IPS DF 6.9 (cell line): Measurements from ENCODE around the gene STRADA.

Source experiments
- DNase-seq: peaks from one replicate; pipeline ENCODE4 v3.0.0-alpha.2; 2013; ENCODE audit warnings: low read depth, low spot score
- H3K27ac ChIP-seq: one replicate; pipeline ENCODE4 v1.5.1; 2013; ENCODE audit warnings: low read length, control low read depth
- H3K27me3 ChIP-seq: 2 replicates; pipeline ENCODE4 v1.6.1; 2013; ENCODE audit warnings: mild to moderate bottlenecking, low read length; ENCODE audit not compliant: control insufficient read depth, insufficient read depth
- H3K36me3 ChIP-seq: 2 replicates; pipeline ENCODE4 v1.6.1; 2013; ENCODE audit warnings: low read length; ENCODE audit not compliant: control insufficient read depth, insufficient read depth
- H3K4me1 ChIP-seq: 2 replicates; pipeline ENCODE4 v1.6.1; 2013; ENCODE audit warnings: low read length; ENCODE audit not compliant: control insufficient read depth, insufficient read depth
- H3K4me3 ChIP-seq: 2 replicates; pipeline ENCODE4 v1.5.1; 2013; ENCODE audit warnings: mild to moderate bottlenecking, low read length
- H3K9me3 ChIP-seq: 2 replicates; pipeline ENCODE4 v1.6.1; 2013; ENCODE audit warnings: low read length, inconsistent platforms; ENCODE audit not compliant: control insufficient read depth, insufficient read depth
- WGBS: extraction: QIAGEN DNeasy Blood & Tissue Kit; methylation state at CpG from one replicate; pipeline ENCODE4 v1.1.7; 2013; ENCODE audit warnings: mixed read lengths, missing lambda C conversion rate; ENCODE audit not compliant: insufficient read length, insufficient coverage; 5-methylcytosine and 5-hydroxymethylcytosine counted together

STRADA gene

GRCh38 chr17:63774141-63774968 is 32.8 kb upstream of the STRADA start, which contains the start of gene DDX42:
Gene DDX42, plus strand, starts transcription at chr17:63774170. Its CDS starts 12,880 bp downstream, at chr17:63787050.
- Histone ChIP-seq H3K9me3 (no peaks in the 10 kb centered on the region), H3K4me1 (no peaks in the 10 kb centered on the region), H3K27ac (no peak within 1 kb of the TSS), H3K36me3 (peaks cover 3% of the 10 kb centered on the region; the same call in 1 of the 2 replicates), H3K4me3 (peak within 1 kb of the TSS; percentile 99), H3K27me3 (no peaks in the 10 kb centered on the region)
- DNase-seq: peak; percentile 5
- WGBS: no CpG with 5 or more reads among the region's 67 CpGs

- peak; percentile 99 for DNase-seq
- H3K36me3 ChIP-seq: peaks cover 3% of the 10 kb centered on the region; the same call in 1 of the 2 replicates
- no peak within 1 kb of the TSS for H3K27ac ChIP-seq
- H3K27me3 ChIP-seq: no peaks in the 10 kb centered on the region
- WGBS: no CpG with 5 or more reads among the region's 74 CpGs
- no peaks in the 10 kb centered on the region for H3K9me3 ChIP-seq
- no peaks in the 10 kb centered on the region for H3K4me1 ChIP-seq
- peak within 1 kb of the TSS; percentile 99 for H3K4me3 ChIP-seq
Measured at GRCh38 chr17:63773272-63774140, 31.9 kb upstream of the STRADA start, which contains the start of gene CCDC47. Gene CCDC47, minus strand, starts transcription at chr17:63773597. Its CDS starts 7,422 bp downstream, at chr17:63766175.

- no peak for DNase-seq
- Histone ChIP-seq H3K4me3 (peak overlapping the region; percentile 54), H3K36me3 (no peaks in the 10 kb centered on the region), H3K27me3 (no peaks in the 10 kb centered on the region), H3K4me1 (no peaks in the 10 kb centered on the region), H3K9me3 (no peaks in the 10 kb centered on the region), H3K27ac (no peak overlapping the region)
- WGBS: no CpG with 5 or more reads among the region's 7 CpGs
Measured at GRCh38 chr17:63772801-63773271, 31.2 kb upstream of the STRADA start.

- Histone ChIP-seq H3K4me3 (no peak overlapping the region), H3K27ac (no peak overlapping the region), H3K36me3 (no peaks in the 10 kb centered on the region; the same call in 1 of the 2 replicates), H3K4me1 (no peaks in the 10 kb centered on the region), H3K9me3 (no peaks in the 10 kb centered on the region), H3K27me3 (no peaks in the 10 kb centered on the region)
- WGBS: no CpG with 5 or more reads among the region's 7 CpGs
- DNase-seq: no peak
Measured at GRCh38 chr17:63768433-63768832, 26.8 kb upstream of the STRADA start.

GRCh38 chr17:63766754-63767153 is 25.2 kb upstream of the STRADA start:
- Histone ChIP-seq H3K4me3 (no peak overlapping the region), H3K9me3 (no peaks in the 10 kb centered on the region), H3K4me1 (no peaks in the 10 kb centered on the region), H3K36me3 (peaks cover 2% of the 10 kb centered on the region; the same call in 1 of the 2 replicates), H3K27ac (no peak overlapping the region), H3K27me3 (no peaks in the 10 kb centered on the region)
- no peak for DNase-seq

GRCh38 chr17:63764716-63765115 is 23.1 kb upstream of the STRADA start:
- no peaks in the 10 kb centered on the region for H3K27me3 ChIP-seq
- no peaks in the 10 kb centered on the region for H3K4me1 ChIP-seq
- no peak for DNase-seq
- H3K27ac ChIP-seq: no peak overlapping the region
- H3K9me3 ChIP-seq: no peaks in the 10 kb centered on the region
- WGBS: no CpG with 5 or more reads among the region's 4 CpGs
- H3K36me3 ChIP-seq: peaks cover 2% of the 10 kb centered on the region; the same call in 1 of the 2 replicates
- no peak overlapping the region for H3K4me3 ChIP-seq

- no peak overlapping the region for H3K27ac ChIP-seq
Measured at GRCh38 chr17:63762161-63763078, 20.8 kb upstream of the STRADA start.

GRCh38 chr17:63760771-63761539 is 19.4 kb upstream of the STRADA start:
- Histone ChIP-seq H3K36me3 (peaks cover 2% of the 10 kb centered on the region; the same call in 1 of the 2 replicates), H3K27ac (no peak overlapping the region)
- no peak for DNase-seq

More at GRCh38 chr17:63762161-63763078, 20.8 kb upstream of the STRADA start:
- DNase-seq: no peak
- no peaks in the 10 kb centered on the region for H3K27me3 ChIP-seq
- H3K4me3 ChIP-seq: no peak overlapping the region
- no peaks in the 10 kb centered on the region for H3K9me3 ChIP-seq
- WGBS: no CpG with 5 or more reads among the region's 5 CpGs
- no peaks in the 10 kb centered on the region for H3K4me1 ChIP-seq
- peaks cover 2% of the 10 kb centered on the region; the same call in 1 of the 2 replicates for H3K36me3 ChIP-seq

GRCh38 chr17:63758428-63758827 is 16.8 kb upstream of the STRADA start:
- Histone ChIP-seq H3K36me3 (peaks cover 4% of the 10 kb centered on the region; the same call in 1 of the 2 replicates), H3K27me3 (no peaks in the 10 kb centered on the region), H3K9me3 (no peaks in the 10 kb centered on the region), H3K4me1 (no peaks in the 10 kb centered on the region), H3K27ac (no peak overlapping the region), H3K4me3 (no peak overlapping the region)
- DNase-seq: no peak
- no CpG with 5 or more reads among the region's 2 CpGs for WGBS

More at GRCh38 chr17:63760771-63761539, 19.4 kb upstream of the STRADA start:
- H3K27me3 ChIP-seq: no peaks in the 10 kb centered on the region
- no peaks in the 10 kb centered on the region for H3K4me1 ChIP-seq
- WGBS: no CpG with 5 or more reads among the region's 10 CpGs
- H3K4me3 ChIP-seq: no peak overlapping the region
- H3K9me3 ChIP-seq: no peaks in the 10 kb centered on the region
